ENCODE measurements around the gene CACNA1C.

The CACNA1C gene

DNA sequence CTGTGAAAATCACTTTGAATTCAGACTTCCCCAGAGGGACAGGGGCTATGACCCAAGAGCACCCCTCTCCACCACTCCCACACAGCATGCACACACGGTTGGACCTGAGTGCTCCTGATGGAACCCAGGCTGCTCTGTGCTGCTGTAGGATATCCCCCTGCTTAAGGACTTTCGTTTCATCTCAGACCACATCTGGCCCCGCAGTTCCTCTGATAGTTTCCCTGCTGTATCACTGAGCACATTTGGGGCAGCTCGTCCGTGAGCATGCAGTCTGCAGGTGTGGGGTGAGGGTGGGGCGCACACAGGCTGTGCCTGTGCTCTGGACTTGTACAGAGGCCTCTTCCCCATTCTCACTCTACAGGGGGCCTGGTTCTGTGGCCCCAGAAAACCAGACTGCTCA lies 396.8 kb downstream of the CACNA1C start:
- H3K4me1 ChIP-seq (ENCODE audit: control insufficient read depth, insufficient read depth, low read length), result no peaks in the 10 kb centered on the region
- H3K4me3 ChIP-seq (ENCODE audit: low read length), result no peak overlapping the region
- no peaks in the 10 kb centered on the region for H3K36me3 ChIP-seq (ENCODE audit: insufficient read depth, low read length)

DNA sequence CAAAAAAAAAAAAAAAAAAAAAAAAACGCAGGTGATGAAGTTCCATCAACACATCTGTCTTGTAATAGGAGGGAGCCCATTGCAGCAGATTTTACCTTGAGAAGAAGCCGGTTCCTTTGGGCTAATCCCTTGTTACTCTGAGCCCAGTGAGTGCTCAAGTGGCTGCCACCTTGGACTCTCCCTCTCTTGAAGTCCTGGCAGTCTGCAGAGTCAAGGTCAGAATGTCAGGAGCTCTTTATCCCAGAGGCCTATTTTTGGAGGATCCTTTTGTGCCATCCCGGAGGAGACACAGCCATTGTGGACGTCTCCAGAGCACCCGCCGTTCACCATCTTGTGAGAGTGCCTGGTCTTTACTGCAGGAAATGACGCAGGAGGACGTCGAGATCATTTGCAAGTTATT lies 397.8 kb downstream of the CACNA1C start:
- Histone ChIP-seq H3K9me3 (replicated peaks; ENCODE audit: low read length) (no peaks in the 10 kb centered on the region), H3K4me1 (ENCODE audit: control insufficient read depth, insufficient read depth, low read length) (no peaks in the 10 kb centered on the region), H3K27me3 (ENCODE audit: control insufficient read depth, insufficient read depth, low read length) (peaks cover 17% of the 10 kb centered on the region), H3K4me2 (ENCODE audit: low read length) (no peak overlapping the region), H3K9ac (ENCODE audit: low read depth, low read length) (no peak overlapping the region), H3K36me3 (ENCODE audit: insufficient read depth, low read length) (no peaks in the 10 kb centered on the region), H3K4me3 (ENCODE audit: low read length) (no peak overlapping the region)

More for the DNA sequence above, 396.8 kb downstream of the CACNA1C start:
- no peak overlapping the region for H3K4me2 ChIP-seq (ENCODE audit: low read length)
- no peaks in the 10 kb centered on the region for H3K9me3 ChIP-seq (replicated peaks; ENCODE audit: low read length)
- no peak overlapping the region for H3K9ac ChIP-seq (ENCODE audit: low read depth, low read length)
- peaks cover 19% of the 10 kb centered on the region for H3K27me3 ChIP-seq (ENCODE audit: control insufficient read depth, insufficient read depth, low read length)

DNA sequence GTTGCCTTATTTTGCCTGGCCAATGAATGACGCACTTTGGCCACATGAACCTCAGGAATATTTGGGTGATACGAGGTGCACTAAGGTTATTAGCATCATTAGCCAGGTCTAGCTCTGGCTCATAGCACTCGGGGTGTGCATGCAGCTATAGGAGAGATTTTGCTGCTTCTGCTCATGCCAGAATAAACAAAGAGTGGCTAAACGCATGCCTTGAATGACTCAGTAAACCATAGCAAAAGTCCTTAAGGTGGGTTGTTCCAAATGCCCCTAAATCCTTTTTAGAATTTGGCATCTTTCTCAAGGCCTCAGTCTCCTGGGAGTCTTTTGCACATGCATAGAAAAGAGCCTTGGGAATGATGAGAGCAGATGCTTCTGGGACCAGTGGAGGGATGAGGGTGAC lies 398.2 kb downstream of the CACNA1C start:
- H3K4me2 ChIP-seq (ENCODE audit: low read length), result no peak overlapping the region
- H3K27me3 ChIP-seq (ENCODE audit: control insufficient read depth, insufficient read depth, low read length), result peaks cover 17% of the 10 kb centered on the region
- H3K4me1 ChIP-seq (ENCODE audit: control insufficient read depth, insufficient read depth, low read length), result no peaks in the 10 kb centered on the region
- no peaks in the 10 kb centered on the region for H3K36me3 ChIP-seq (ENCODE audit: insufficient read depth, low read length)
- H3K4me3 ChIP-seq (ENCODE audit: low read length), result no peak overlapping the region
- H3K9me3 ChIP-seq (replicated peaks; ENCODE audit: low read length), result no peaks in the 10 kb centered on the region
- no peak overlapping the region for H3K9ac ChIP-seq (ENCODE audit: low read depth, low read length)

DNA sequence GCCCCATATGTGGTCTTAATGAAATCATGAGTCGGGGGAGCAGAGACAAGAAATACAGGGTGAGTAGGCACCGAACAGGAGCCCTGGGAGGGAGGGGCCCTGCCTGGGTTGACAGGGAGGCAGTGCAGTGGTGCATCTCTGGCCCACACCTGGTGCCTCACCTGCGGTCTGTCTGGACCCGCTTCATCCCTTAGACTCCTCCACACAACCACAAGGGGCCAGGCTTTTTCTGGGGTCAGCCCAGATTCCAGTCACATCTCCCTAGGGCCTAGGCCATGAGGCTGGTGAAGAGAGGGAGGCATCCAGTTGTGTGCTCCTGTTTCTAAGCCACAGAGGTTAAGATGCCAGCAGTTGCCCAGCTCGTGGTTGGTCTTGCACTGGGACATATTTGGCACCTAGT lies 398.7 kb downstream of the CACNA1C start:
- Histone ChIP-seq H3K36me3 (ENCODE audit: insufficient read depth, low read length) (no peaks in the 10 kb centered on the region), H3K4me2 (ENCODE audit: low read length) (no peak overlapping the region), H3K4me3 (ENCODE audit: low read length) (no peak overlapping the region), H3K27me3 (ENCODE audit: control insufficient read depth, insufficient read depth, low read length) (peaks cover 17% of the 10 kb centered on the region), H3K9me3 (replicated peaks; ENCODE audit: low read length) (no peaks in the 10 kb centered on the region), H3K9ac (ENCODE audit: low read depth, low read length) (no peak overlapping the region), H3K4me1 (ENCODE audit: control insufficient read depth, insufficient read depth, low read length) (no peaks in the 10 kb centered on the region)

DNA sequence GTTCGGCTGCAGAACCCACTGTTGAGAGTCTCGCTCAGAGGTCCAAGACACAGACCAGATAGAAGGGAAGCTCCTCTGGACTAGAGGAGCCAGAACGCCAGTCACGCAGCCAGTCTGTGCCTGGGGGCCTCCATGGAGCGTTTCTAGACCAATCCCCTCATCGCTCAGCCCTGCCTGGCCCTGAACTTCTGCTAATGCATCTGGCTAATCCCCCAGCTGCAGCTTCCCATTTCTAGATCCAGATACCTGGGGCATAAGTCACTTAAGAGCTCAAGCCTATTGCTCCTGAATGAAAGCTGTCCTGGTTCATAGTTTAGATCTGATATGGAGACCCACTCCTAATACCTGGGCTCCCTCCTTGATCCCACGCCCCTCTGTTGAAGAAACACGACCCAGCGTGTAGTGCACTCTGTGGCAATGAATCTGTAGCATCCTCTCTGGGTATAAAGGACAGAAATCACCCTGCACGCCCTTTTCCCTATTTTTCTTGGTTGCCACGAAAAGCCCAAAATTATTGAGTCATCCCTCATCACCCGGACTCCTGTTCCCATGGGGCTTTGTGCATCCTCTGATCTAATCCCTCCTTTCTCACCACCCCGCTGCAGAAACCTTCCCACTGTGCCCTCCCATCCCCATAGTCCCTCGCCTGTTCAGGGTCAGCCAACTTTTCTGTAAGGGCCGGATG lies 400.4 kb downstream of the CACNA1C start:
- Histone ChIP-seq H3K27me3 (ENCODE audit: control insufficient read depth, insufficient read depth, low read length) (peaks cover 15% of the 10 kb centered on the region), H3K4me2 (ENCODE audit: low read length) (no peak overlapping the region), H3K36me3 (ENCODE audit: insufficient read depth, low read length) (no peaks in the 10 kb centered on the region), H3K9ac (ENCODE audit: low read depth, low read length) (no peak overlapping the region), H3K4me3 (ENCODE audit: low read length) (no peak overlapping the region), H3K9me3 (replicated peaks; ENCODE audit: low read length) (no peaks in the 10 kb centered on the region), H3K4me1 (ENCODE audit: control insufficient read depth, insufficient read depth, low read length) (no peaks in the 10 kb centered on the region)

DNA sequence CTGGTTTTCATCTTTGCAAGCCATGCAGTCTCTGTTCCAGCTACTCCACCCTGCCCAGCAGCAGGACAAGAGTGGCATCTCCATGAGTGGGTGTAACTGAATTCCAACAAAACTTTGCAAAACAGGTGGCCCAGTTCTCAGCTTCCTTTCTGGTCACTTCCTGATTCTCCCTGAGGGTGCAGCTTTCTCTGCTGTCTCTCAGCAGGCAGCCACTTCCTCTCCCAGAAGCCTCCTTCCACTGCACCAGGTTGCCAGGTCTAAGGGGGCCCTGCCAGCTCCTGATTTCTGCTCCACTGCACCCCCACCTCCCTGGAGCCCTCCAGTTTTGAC lies 400.9 kb downstream of the CACNA1C start:
- H3K4me3 ChIP-seq (ENCODE audit: low read length), result no peak overlapping the region
- no peak overlapping the region for H3K9ac ChIP-seq (ENCODE audit: low read depth, low read length)
- H3K4me2 ChIP-seq (ENCODE audit: low read length), result no peak overlapping the region
- H3K4me1 ChIP-seq (ENCODE audit: control insufficient read depth, insufficient read depth, low read length), result no peaks in the 10 kb centered on the region
- H3K36me3 ChIP-seq (ENCODE audit: insufficient read depth, low read length), result no peaks in the 10 kb centered on the region
- no peaks in the 10 kb centered on the region for H3K9me3 ChIP-seq (replicated peaks; ENCODE audit: low read length)
- H3K27me3 ChIP-seq (ENCODE audit: control insufficient read depth, insufficient read depth, low read length), result peaks cover 11% of the 10 kb centered on the region

DNA sequence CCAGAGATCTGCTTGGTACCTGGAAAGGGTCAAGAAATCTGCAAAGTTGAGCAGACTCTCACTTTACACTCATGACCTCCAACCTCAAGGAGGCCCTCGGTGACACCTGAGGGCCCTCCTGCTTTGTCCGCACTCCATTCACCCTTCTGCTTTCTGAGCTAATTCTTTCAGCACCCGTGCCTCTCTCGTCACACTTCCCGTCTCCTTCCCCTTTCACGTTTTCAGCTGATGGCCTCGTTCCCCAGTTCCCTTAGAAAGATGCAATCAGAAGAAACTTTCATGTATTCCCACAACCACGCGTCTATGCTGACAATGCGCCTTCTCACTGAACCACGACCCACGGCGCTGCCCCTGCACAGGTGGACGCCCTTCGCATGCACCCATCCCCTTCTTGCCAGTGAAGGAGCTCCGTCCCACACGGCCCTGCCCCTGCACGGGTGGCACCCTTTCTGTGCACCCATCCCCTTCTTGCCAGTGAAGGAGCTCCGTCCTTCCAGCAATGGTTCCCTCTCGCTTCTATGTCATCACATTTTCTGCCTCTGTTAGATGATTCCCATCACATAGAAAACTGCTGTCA lies 401.9 kb downstream of the CACNA1C start:
- peaks cover 8% of the 10 kb centered on the region for H3K27me3 ChIP-seq (ENCODE audit: control insufficient read depth, insufficient read depth, low read length)
- H3K9ac ChIP-seq (ENCODE audit: low read depth, low read length), result no peak overlapping the region
- H3K4me2 ChIP-seq (ENCODE audit: low read length), result no peak overlapping the region
- H3K4me3 ChIP-seq (ENCODE audit: low read length), result no peak overlapping the region
- H3K9me3 ChIP-seq (replicated peaks; ENCODE audit: low read length), result no peaks in the 10 kb centered on the region
- no peaks in the 10 kb centered on the region for H3K36me3 ChIP-seq (ENCODE audit: insufficient read depth, low read length)
- no peaks in the 10 kb centered on the region for H3K4me1 ChIP-seq (ENCODE audit: control insufficient read depth, insufficient read depth, low read length)

DNA sequence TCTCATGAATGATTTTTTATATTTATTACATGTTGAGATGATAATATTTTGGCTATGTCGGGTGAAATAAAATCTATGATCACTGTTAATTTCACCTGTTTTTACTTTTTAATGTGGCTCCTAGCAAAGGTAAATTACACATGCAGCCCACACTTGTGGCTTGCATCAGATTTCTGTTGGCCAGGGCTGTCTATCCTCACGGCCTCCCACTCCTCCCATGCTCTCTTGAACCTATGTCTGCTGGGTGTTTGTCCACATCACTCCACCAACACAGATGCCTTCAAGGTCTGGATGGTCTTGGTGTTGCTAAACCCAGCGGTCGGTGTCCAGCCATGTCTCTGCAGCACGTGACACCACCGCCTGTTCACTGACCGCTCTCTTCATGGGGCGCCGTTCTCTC lies 402.6 kb downstream of the CACNA1C start:
- H3K9ac ChIP-seq (ENCODE audit: low read depth, low read length), result no peak overlapping the region
- no peaks in the 10 kb centered on the region for H3K4me1 ChIP-seq (ENCODE audit: control insufficient read depth, insufficient read depth, low read length)
- H3K36me3 ChIP-seq (ENCODE audit: insufficient read depth, low read length), result no peaks in the 10 kb centered on the region
- H3K9me3 ChIP-seq (replicated peaks; ENCODE audit: low read length), result no peaks in the 10 kb centered on the region
- no peak overlapping the region for H3K4me2 ChIP-seq (ENCODE audit: low read length)
- H3K4me3 ChIP-seq (ENCODE audit: low read length), result no peak overlapping the region
- peaks cover 7% of the 10 kb centered on the region for H3K27me3 ChIP-seq (ENCODE audit: control insufficient read depth, insufficient read depth, low read length)

DNA sequence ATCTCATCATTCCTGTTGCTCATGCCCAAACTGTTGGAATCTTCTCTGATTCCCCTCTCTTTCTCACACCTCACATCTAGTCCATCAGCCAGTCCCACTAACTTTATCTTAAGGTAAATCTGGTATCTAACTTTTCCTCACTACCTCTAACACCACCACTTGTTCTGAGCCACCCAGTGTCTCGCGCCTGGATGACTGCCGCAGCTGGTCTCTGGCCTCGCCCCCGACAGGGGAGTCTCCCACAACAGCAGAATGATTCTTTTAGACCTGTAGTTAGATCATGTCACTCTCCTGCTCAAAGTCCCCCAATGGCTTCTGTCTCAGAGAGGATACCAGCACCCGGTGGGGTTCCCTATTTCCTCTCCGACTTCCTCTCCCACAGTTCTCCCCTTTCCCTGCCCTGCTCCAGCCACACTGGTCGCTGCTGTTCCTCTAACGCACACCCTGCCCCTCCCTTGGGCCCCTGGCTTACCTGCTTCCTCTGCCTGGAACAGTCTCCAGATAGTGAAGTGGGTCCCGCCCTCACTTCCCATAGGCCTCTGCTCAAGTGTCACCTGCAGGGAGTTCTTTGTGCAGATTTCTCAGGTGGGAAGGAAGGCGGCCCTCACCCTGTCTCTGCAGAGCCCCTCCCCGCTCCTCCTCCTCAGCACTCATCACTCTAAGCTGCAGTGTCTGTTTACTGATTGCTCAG lies 403.5 kb downstream of the CACNA1C start:
- no peaks in the 10 kb centered on the region for H3K4me1 ChIP-seq (ENCODE audit: control insufficient read depth, insufficient read depth, low read length)
- no peak overlapping the region for H3K4me2 ChIP-seq (ENCODE audit: low read length)
- no peaks in the 10 kb centered on the region for H3K36me3 ChIP-seq (ENCODE audit: insufficient read depth, low read length)
- peaks cover 7% of the 10 kb centered on the region for H3K27me3 ChIP-seq (ENCODE audit: control insufficient read depth, insufficient read depth, low read length)
- no peak overlapping the region for H3K4me3 ChIP-seq (ENCODE audit: low read length)
- H3K9ac ChIP-seq (ENCODE audit: low read depth, low read length), result no peak overlapping the region
- no peaks in the 10 kb centered on the region for H3K9me3 ChIP-seq (replicated peaks; ENCODE audit: low read length)

DNA sequence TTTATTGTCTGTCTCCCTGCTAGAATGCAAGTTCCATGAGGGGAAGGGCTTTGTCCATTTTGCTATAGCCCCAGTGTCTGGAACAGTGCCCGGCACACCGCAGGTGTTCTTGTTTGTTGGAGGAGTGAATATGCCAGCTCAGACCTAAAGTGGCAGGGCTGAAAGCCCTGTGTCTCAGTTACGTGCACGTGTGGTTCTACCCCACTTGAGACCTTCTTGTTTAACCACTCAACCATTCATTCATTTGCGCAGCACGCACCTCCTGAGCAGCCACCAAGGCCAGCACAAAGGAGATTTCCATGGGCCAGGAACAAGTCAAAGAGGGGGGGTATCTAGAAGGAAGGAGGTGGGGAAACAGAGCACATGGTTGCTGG lies 404.0 kb downstream of the CACNA1C start:
- no peaks in the 10 kb centered on the region for H3K9me3 ChIP-seq (replicated peaks; ENCODE audit: low read length)
- H3K4me3 ChIP-seq (ENCODE audit: low read length), result no peak overlapping the region
- no peaks in the 10 kb centered on the region for H3K4me1 ChIP-seq (ENCODE audit: control insufficient read depth, insufficient read depth, low read length)
- no peaks in the 10 kb centered on the region for H3K36me3 ChIP-seq (ENCODE audit: insufficient read depth, low read length)
- peaks cover 7% of the 10 kb centered on the region for H3K27me3 ChIP-seq (ENCODE audit: control insufficient read depth, insufficient read depth, low read length)
- H3K9ac ChIP-seq (ENCODE audit: low read depth, low read length), result no peak overlapping the region
- H3K4me2 ChIP-seq (ENCODE audit: low read length), result no peak overlapping the region

DNA sequence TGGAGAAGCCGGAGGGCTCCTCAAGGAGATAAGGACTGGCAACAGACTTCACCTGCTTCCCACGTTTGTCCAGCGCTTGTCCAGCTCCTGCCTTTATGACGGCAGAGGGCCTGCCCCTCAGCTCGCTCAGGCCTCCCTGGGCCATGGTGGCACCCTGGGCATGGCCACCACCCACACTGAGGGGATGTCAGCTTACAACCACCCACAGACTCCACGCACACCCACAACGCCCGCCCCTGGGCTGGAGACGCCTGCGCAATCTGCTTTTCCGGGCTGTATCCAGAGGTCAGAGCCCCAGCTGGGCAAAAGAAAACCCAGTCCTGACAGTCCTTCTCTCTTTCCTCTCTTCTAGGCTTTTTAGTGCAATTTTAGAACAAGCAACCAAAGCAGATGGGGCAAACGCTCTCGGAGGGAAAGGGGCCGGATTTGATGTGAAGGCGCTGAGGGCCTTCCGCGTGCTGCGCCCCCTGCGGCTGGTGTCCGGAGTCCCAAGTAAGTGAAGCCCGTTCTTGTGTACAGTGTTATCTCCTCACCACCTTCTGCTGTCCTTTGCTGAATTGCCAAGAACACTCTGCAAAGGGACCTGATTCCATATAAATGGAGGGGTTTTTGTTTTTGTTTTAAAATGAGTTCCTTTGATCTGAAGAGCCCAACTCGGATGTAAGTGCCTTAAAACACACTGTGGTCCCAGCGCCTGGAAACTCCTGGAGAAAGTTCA lies 404.6 kb downstream of the CACNA1C start:
- Histone ChIP-seq H3K9me3 (replicated peaks; ENCODE audit: low read length) (no peaks in the 10 kb centered on the region), H3K4me3 (ENCODE audit: low read length) (no peak overlapping the region), H3K27me3 (ENCODE audit: control insufficient read depth, insufficient read depth, low read length) (peaks cover 4% of the 10 kb centered on the region), H3K9ac (ENCODE audit: low read depth, low read length) (no peak overlapping the region), H3K36me3 (ENCODE audit: insufficient read depth, low read length) (no peaks in the 10 kb centered on the region), H3K4me2 (ENCODE audit: low read length) (no peak overlapping the region), H3K4me1 (ENCODE audit: control insufficient read depth, insufficient read depth, low read length) (no peaks in the 10 kb centered on the region)

Data from skeletal muscle satellite cell (primary cell).